Osteocyte (in vitro differentiated cells): Measurements from ENCODE around the gene GUK1. TPM values are rescaled to one million over a fixed set of nuclear protein-coding genes. Genes with fewer than 3 reads are reported as not detected.

ENCODE experiments used
- DNase-seq: peaks from one replicate; pipeline ENCODE4 v3.0.0; 2021; ENCODE audit warnings: mixed read lengths; ENCODE audit not compliant: unreplicated experiment; ENCODE audit errors: extremely low spot score
- H3K27ac Mint-ChIP-seq: one replicate; pipeline ENCODE4 v1.8.0; 2021; ENCODE audit warnings: mild to moderate bottlenecking, mixed read lengths; ENCODE audit not compliant: unreplicated experiment
- H3K27me3 Mint-ChIP-seq: one replicate; pipeline ENCODE4 v1.8.0; 2021; ENCODE audit warnings: mixed read lengths; ENCODE audit not compliant: unreplicated experiment
- H3K36me3 Mint-ChIP-seq: one replicate; pipeline ENCODE4 v1.8.0; 2021; ENCODE audit warnings: mixed read lengths; ENCODE audit not compliant: unreplicated experiment
- H3K4me1 Mint-ChIP-seq: one replicate; pipeline ENCODE4 v1.8.0; 2021; ENCODE audit warnings: mixed read lengths; ENCODE audit not compliant: unreplicated experiment
- H3K4me3 Mint-ChIP-seq: one replicate; pipeline ENCODE4 v1.8.0; 2021; ENCODE audit warnings: mild to moderate bottlenecking, moderate library complexity, mixed read lengths; ENCODE audit not compliant: unreplicated experiment
- H3K9me3 Mint-ChIP-seq: one replicate; pipeline ENCODE4 v1.8.0; 2021; ENCODE audit warnings: mixed read lengths; ENCODE audit not compliant: unreplicated experiment
- CTCF ChIP-seq: fragments of 200-600 bp; sonication (generic); IDR thresholded peaks from 2 replicates; pipeline ENCODE4 v1.5.0; 2021; ENCODE audit warnings: antibody characterized with exemption, mild to moderate bottlenecking, moderate library complexity
- total RNA-seq: library from RNA; stranded (reverse); gene quantifications from 2 replicates; pipeline ENCODE4 v1.2.1, GENCODE V29; 2021

GUK1 gene
- total RNA-seq, 1 donor from 2014 or later: 166 TPM

- Mint-ChIP-seq H3K4me1 (peaks cover 10% of the 10 kb centered on the region), H3K27me3 (no peaks in the 10 kb centered on the region), H3K4me3 (no peak overlapping the region), H3K9me3 (no peaks in the 10 kb centered on the region), H3K36me3 (no peaks in the 10 kb centered on the region), H3K27ac (no peak overlapping the region)
- DNase-seq: no peak
- no peak for TF ChIP-seq CTCF
These were observed 20.2 kb downstream of the GUK1 start for GRCh38 chr1:228160201-228160761.

GRCh38 chr1:228161362-228161761 lies 21.3 kb downstream of the GUK1 start:
- Mint-ChIP-seq H3K9me3 (no peaks in the 10 kb centered on the region), H3K4me1 (peaks cover 9% of the 10 kb centered on the region), H3K27ac (no peak overlapping the region), H3K4me3 (no peak overlapping the region), H3K36me3 (no peaks in the 10 kb centered on the region), H3K27me3 (no peaks in the 10 kb centered on the region)
- DNase-seq: no peak
- TF ChIP-seq CTCF: no peak

- peaks cover 13% of the 10 kb centered on the region for H3K4me1 Mint-ChIP-seq
- H3K9me3 Mint-ChIP-seq: no peaks in the 10 kb centered on the region
- H3K27ac Mint-ChIP-seq: no peak overlapping the region
- TF ChIP-seq CTCF: no peak
- no peak overlapping the region for H3K4me3 Mint-ChIP-seq
- H3K27me3 Mint-ChIP-seq: no peaks in the 10 kb centered on the region
- DNase-seq: no peak
- H3K36me3 Mint-ChIP-seq: no peaks in the 10 kb centered on the region
These were observed 21.8 kb downstream of the GUK1 start for GRCh38 chr1:228161866-228162265.

GRCh38 chr1:228162286-228163006 lies 22.4 kb downstream of the GUK1 start:
- Mint-ChIP-seq H3K9me3 (no peaks in the 10 kb centered on the region), H3K27me3 (no peaks in the 10 kb centered on the region), H3K4me3 (no peak overlapping the region), H3K27ac (peak overlapping the region; percentile 54), H3K36me3 (no peaks in the 10 kb centered on the region), H3K4me1 (peaks cover 15% of the 10 kb centered on the region)
- TF ChIP-seq CTCF: no peak
- no peak for DNase-seq

GRCh38 chr1:228163007-228163753 lies 23.1 kb downstream of the GUK1 start:
- no peaks in the 10 kb centered on the region for H3K9me3 Mint-ChIP-seq
- TF ChIP-seq CTCF: no peak
- H3K36me3 Mint-ChIP-seq: no peaks in the 10 kb centered on the region
- peak overlapping the region; percentile 97 for H3K27ac Mint-ChIP-seq
- DNase-seq: no peak
- H3K27me3 Mint-ChIP-seq: no peaks in the 10 kb centered on the region
- H3K4me3 Mint-ChIP-seq: no peak overlapping the region
- peaks cover 20% of the 10 kb centered on the region for H3K4me1 Mint-ChIP-seq
